Measurements from ENCODE around the gene ONECUT2.

ONECUT2 gene

DNA sequence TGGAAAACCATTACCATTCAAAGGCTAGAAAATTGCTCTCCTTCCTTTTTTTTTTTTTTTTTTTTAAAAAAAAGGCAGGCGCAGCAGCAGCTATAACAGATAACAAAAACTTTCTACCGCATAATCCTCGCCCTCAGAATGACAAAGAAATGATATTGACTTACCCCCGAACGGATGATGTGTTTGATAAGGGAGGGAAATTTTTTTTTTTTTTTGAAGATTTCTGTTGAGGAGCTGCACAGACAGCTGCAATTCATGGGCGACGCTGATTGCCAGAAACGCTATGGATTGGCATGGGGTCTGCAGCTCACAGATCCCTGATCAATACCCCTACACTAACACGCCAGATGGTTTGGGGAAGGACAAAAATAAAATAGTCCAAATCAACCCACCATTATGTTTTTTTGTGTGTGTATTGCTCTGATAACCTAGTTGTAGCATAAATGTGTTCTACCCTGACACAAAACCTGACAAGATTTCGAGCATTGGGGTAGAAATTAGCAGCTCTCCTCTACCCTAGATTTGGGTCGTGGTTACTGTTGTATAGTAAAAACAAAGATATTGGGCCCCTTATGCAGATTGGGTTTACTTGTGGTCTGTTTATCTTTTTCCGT is 3.6 kb upstream of the ONECUT2 start:
- H3K4me3 ChIP-seq (ENCODE audit: low read length), result no peak overlapping the region
- no peak overlapping the region for H3K9ac ChIP-seq (ENCODE audit: low read length)
- H3K36me3 ChIP-seq (replicated peaks; ENCODE audit: low read depth, low read length), result peaks cover 53% of the 10 kb centered on the region
- H3K27me3 ChIP-seq (ENCODE audit: low read depth, low read length), result no peaks in the 10 kb centered on the region
- H3K27ac ChIP-seq (ENCODE audit: low read length), result no peak overlapping the region
- no peak overlapping the region for H3K4me2 ChIP-seq (ENCODE audit: low read length)
- peaks cover 71% of the 10 kb centered on the region for H3K9me3 ChIP-seq (ENCODE audit: insufficient read depth, low read length)
- H4K20me1 ChIP-seq (ENCODE audit: insufficient read depth, low read length), result no peaks in the 10 kb centered on the region
- no peak overlapping the region for H2AFZ ChIP-seq (ENCODE audit: low read depth, low read length)
- TF ChIP-seq EZH2phosphoT487 (IDR thresholded peaks at IDR 0.05; ENCODE audit: low read depth), result no peak
- TF ChIP-seq, protein P1, sequence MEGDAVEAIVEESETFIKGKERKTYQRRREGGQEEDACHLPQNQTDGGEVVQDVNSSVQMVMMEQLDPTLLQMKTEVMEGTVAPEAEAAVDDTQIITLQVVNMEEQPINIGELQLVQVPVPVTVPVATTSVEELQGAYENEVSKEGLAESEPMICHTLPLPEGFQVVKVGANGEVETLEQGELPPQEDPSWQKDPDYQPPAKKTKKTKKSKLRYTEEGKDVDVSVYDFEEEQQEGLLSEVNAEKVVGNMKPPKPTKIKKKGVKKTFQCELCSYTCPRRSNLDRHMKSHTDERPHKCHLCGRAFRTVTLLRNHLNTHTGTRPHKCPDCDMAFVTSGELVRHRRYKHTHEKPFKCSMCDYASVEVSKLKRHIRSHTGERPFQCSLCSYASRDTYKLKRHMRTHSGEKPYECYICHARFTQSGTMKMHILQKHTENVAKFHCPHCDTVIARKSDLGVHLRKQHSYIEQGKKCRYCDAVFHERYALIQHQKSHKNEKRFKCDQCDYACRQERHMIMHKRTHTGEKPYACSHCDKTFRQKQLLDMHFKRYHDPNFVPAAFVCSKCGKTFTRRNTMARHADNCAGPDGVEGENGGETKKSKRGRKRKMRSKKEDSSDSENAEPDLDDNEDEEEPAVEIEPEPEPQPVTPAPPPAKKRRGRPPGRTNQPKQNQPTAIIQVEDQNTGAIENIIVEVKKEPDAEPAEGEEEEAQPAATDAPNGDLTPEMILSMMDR (IDR thresholded peaks at IDR 0.05; ENCODE audit: low read depth, low read length), result no peak
- peaks cover 23% of the 10 kb centered on the region for H3K4me1 ChIP-seq (ENCODE audit: low read length)
- H3K79me2 ChIP-seq (ENCODE audit: low read length), result no peaks in the 10 kb centered on the region

DNA sequence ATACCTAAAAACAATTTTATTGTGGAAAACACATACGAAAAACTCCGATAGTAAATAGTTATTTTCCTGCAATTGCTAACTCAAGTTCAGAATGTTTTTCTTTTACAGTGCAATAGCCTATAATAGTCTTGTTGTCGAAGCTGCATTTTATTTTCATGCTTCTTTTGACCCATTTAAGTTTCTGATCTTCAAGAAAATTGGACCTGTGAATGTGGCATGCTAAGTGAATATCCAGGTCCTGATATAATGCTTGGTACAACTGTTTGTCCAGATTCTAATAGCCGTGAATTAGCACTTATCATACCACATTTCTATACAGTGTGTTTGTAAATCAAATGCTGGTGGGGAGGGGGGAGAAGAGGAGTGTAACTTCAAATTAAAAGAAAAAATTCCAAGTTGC is 3.0 kb upstream of the ONECUT2 start:
- peaks cover 17% of the 10 kb centered on the region for H3K4me1 ChIP-seq (ENCODE audit: low read length)
- H3K9me3 ChIP-seq (ENCODE audit: insufficient read depth, low read length), result peaks cover 70% of the 10 kb centered on the region
- no peaks in the 10 kb centered on the region for H4K20me1 ChIP-seq (ENCODE audit: insufficient read depth, low read length)
- H3K9ac ChIP-seq (ENCODE audit: low read length), result no peak overlapping the region
- no peak overlapping the region for H2AFZ ChIP-seq (ENCODE audit: low read depth, low read length)
- H3K4me2 ChIP-seq (ENCODE audit: low read length), result no peak overlapping the region
- no peak overlapping the region for H3K4me3 ChIP-seq (ENCODE audit: low read length)
- H3K27me3 ChIP-seq (ENCODE audit: low read depth, low read length), result no peaks in the 10 kb centered on the region
- H3K79me2 ChIP-seq (ENCODE audit: low read length), result no peaks in the 10 kb centered on the region
- TF ChIP-seq, protein P1 (IDR thresholded peaks at IDR 0.05; ENCODE audit: low read depth, low read length), result no peak
- no peak for TF ChIP-seq EZH2phosphoT487 (IDR thresholded peaks at IDR 0.05; ENCODE audit: low read depth)
- no peak overlapping the region for H3K27ac ChIP-seq (ENCODE audit: low read length)
- peaks cover 48% of the 10 kb centered on the region for H3K36me3 ChIP-seq (replicated peaks; ENCODE audit: low read depth, low read length)

DNA sequence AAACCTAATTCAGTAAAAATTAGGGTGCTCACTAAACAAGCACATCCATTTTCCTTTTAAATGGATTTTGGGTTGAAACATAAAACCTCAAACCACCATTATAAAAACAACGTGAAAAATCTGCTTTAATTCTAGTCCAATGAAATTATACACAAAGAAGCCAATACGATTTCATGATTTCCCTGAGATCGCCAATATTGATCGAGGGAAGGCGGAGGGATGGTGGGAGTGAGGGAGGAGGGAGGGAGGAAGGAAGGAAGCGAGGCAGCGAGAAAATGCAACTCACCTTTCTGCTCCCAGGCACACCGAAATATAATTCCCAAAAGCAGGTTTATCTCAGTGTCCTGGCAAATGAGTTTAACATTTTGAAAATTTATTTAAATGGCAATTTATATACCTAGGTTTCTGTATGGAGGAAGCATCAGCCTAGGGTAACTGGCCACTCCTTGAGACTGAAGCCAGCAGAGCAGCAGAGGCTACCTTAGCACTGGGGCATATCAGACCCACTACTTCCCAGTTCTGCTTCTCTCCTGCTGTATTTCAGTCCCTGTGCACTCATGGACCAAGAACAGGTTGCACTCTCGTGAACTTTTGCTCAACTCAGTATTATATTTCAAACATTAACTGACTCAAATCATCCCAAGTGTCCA is 2.3 kb upstream of the ONECUT2 start:
- H2AFZ ChIP-seq (ENCODE audit: low read depth, low read length), result no peak overlapping the region

DNA sequence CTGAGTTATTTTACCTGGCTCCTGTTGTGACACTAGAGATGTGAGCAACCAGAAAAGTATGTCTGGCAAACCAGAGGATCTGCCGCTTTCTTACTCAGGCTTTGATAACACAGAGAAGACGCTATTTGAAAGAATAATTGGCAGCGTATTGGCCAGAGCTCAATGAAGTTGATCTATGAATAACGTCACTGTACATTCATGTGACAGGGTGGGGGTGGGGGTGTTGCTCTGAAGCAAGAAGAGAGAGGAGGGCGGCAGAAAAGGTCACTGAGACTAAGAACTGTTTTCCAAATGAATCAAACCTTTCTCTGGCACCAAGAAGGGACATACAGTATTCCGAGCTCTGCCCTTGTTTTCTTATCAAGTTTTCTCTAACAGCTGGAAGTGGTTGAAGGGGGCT is 1.7 kb upstream of the ONECUT2 start:
- TF ChIP-seq, protein P1 (IDR thresholded peaks at IDR 0.05; ENCODE audit: low read depth, low read length), result no peak
- no peak for TF ChIP-seq EZH2phosphoT487 (IDR thresholded peaks at IDR 0.05; ENCODE audit: low read depth)

More for the DNA sequence above, 2.3 kb upstream of the ONECUT2 start:
- Histone ChIP-seq H3K4me1 (ENCODE audit: low read length) (peaks cover 15% of the 10 kb centered on the region), H3K4me2 (ENCODE audit: low read length) (no peak overlapping the region), H4K20me1 (ENCODE audit: insufficient read depth, low read length) (no peaks in the 10 kb centered on the region), H3K27ac (ENCODE audit: low read length) (no peak overlapping the region), H3K4me3 (ENCODE audit: low read length) (no peak overlapping the region), H3K9me3 (ENCODE audit: insufficient read depth, low read length) (peaks cover 69% of the 10 kb centered on the region), H3K36me3 (replicated peaks; ENCODE audit: low read depth, low read length) (peaks cover 43% of the 10 kb centered on the region), H3K9ac (ENCODE audit: low read length) (no peak overlapping the region), H3K79me2 (ENCODE audit: low read length) (no peaks in the 10 kb centered on the region), H3K27me3 (ENCODE audit: low read depth, low read length) (no peaks in the 10 kb centered on the region)
- TF ChIP-seq EZH2phosphoT487 (IDR thresholded peaks at IDR 0.05; ENCODE audit: low read depth), result no peak
- TF ChIP-seq, protein P1 (IDR thresholded peaks at IDR 0.05; ENCODE audit: low read depth, low read length), result no peak

More for the DNA sequence above, 1.7 kb upstream of the ONECUT2 start:
- Histone ChIP-seq H2AFZ (ENCODE audit: low read depth, low read length) (no peak overlapping the region), H3K36me3 (replicated peaks; ENCODE audit: low read depth, low read length) (peaks cover 37% of the 10 kb centered on the region), H3K9me3 (ENCODE audit: insufficient read depth, low read length) (peaks cover 63% of the 10 kb centered on the region), H4K20me1 (ENCODE audit: insufficient read depth, low read length) (no peaks in the 10 kb centered on the region), H3K4me1 (ENCODE audit: low read length) (peaks cover 15% of the 10 kb centered on the region), H3K9ac (ENCODE audit: low read length) (no peak overlapping the region), H3K27me3 (ENCODE audit: low read depth, low read length) (no peaks in the 10 kb centered on the region), H3K4me2 (ENCODE audit: low read length) (no peak overlapping the region), H3K4me3 (ENCODE audit: low read length) (no peak overlapping the region), H3K27ac (ENCODE audit: low read length) (no peak overlapping the region), H3K79me2 (ENCODE audit: low read length) (no peaks in the 10 kb centered on the region)
